NCI-H2107 treated with DMSO at 0.1 percent for 48 hours (cell line): Measurements from ENCODE around the gene CLDN10.
"Not testable (repeated sequence)": the region's sequence is repeated elsewhere in the genome, so short reads cannot be mapped to it uniquely, and the experiment has no call there.

ENCODE experiments used
- DNase-seq: peaks from one replicate; lab custom pipeline; 2025; ENCODE audit not compliant: unreplicated experiment; lab: John Stamatoyannopoulos, UW

Gene CLDN10

GRCh38 chr13:95552539-95553441 lies at the start of gene CLDN10:
TSS of gene CLDN10 (plus strand) at chr13:95552720. CDS start at chr13:95552754, 34 bp downstream.
- no peak for DNase-seq

GRCh38 chr13:95503662-95504061 lies 48.9 kb upstream of the CLDN10 start:
- DNase-seq, result no peak

GRCh38 chr13:95505265-95505664 lies 47.3 kb upstream of the CLDN10 start:
- DNase-seq, result no peak

- no peak for DNase-seq
Measured at GRCh38 chr13:95505986-95506385, 46.5 kb upstream of the CLDN10 start.

- DNase-seq, result no peak
Measured at GRCh38 chr13:95507991-95508390, 44.5 kb upstream of the CLDN10 start.

- no peak for DNase-seq
Measured at GRCh38 chr13:95508996-95509395, 43.5 kb upstream of the CLDN10 start.

- DNase-seq, result no peak
Measured at GRCh38 chr13:95509521-95510310, 42.8 kb upstream of the CLDN10 start.

- no peak for DNase-seq
Measured at GRCh38 chr13:95510950-95511349, 41.6 kb upstream of the CLDN10 start.

- DNase-seq, result no peak
Measured at GRCh38 chr13:95512424-95512823, 40.1 kb upstream of the CLDN10 start.

GRCh38 chr13:95512957-95513356 lies 39.6 kb upstream of the CLDN10 start:
- no peak for DNase-seq

GRCh38 chr13:95515606-95516005 lies 36.9 kb upstream of the CLDN10 start:
- not testable (repeated sequence) for DNase-seq

- DNase-seq, result no peak
Measured at GRCh38 chr13:95516021-95516420, 36.5 kb upstream of the CLDN10 start.

- no peak for DNase-seq
Measured at GRCh38 chr13:95516492-95516891, 36.0 kb upstream of the CLDN10 start.

GRCh38 chr13:95523598-95523997 lies 28.9 kb upstream of the CLDN10 start:
- DNase-seq, result no peak

- no peak for DNase-seq
Measured at GRCh38 chr13:95524264-95524901, 28.1 kb upstream of the CLDN10 start.

GRCh38 chr13:95527955-95528354 lies 24.6 kb upstream of the CLDN10 start:
- no peak for DNase-seq

GRCh38 chr13:95530178-95530577 lies 22.3 kb upstream of the CLDN10 start:
- peak; percentile 85 for DNase-seq

GRCh38 chr13:95533545-95534160 lies 18.9 kb upstream of the CLDN10 start:
- no peak for DNase-seq

GRCh38 chr13:95535243-95535642 lies 17.3 kb upstream of the CLDN10 start:
- no peak for DNase-seq

- peak; percentile 29 for DNase-seq
Measured at GRCh38 chr13:95536632-95537241, 15.8 kb upstream of the CLDN10 start.

- no peak for DNase-seq
Measured at GRCh38 chr13:95540888-95541287, 11.6 kb upstream of the CLDN10 start.
